ENCODE measurements around the gene LIPT2.

Gene LIPT2

DNA sequence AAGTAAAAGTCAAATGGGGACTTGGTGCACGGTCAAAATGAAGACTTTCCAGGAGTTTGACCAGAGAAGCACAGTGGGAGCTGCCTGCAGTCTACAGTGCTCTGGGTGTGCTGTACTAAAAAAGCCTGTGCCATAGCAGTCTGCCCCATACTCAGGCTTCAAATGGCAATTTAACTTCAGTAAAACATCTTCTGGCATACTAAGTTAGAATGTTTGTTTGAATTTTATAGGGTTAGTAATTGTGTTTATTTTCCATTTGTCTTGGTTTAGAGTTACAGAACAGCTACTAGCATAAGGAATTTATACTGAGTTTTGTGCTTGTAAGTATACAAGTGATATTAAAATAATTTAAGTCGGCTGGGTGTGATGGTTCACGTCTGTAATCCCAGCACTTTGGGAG lies 29.3 kb upstream of the LIPT2 start:
- H3K27ac ChIP-seq (ENCODE audit: extremely low read depth, low read depth, low read length), result no peak overlapping the region
- ChIA-PET POLR2A (interaction anchor here (0.6 kb wide), 1 partner anchor 508 kb away, joined by 3 read pairs; no protein-coding TSS in a partner anchor), CTCF (interaction anchor here (0.9 kb wide), 1 partner anchor 9 kb away, joined by 4 read pairs; no protein-coding TSS in a partner anchor)

GRCh38 chr11:74521666-74522252 lies 28.2 kb upstream of the LIPT2 start:
- Histone ChIP-seq H3K4me3 (ENCODE audit: low read depth, low read length) (no peak overlapping the region), H3K9me3 (ENCODE audit: control insufficient read depth, insufficient read depth, low read depth, low read length) (no peaks in the 10 kb centered on the region), H3K27ac (ENCODE audit: extremely low read depth, low read depth, low read length) (no peak overlapping the region), H3K4me1 (ENCODE audit: control insufficient read depth, insufficient read depth, low read length) (0 out of 2 replicates have a peak, but pooled peaks cover 2% of the 10 kb centered on the region), H3K36me3 (ENCODE audit: control insufficient read depth in 2 of 2, insufficient read depth in 1 of 2, low read length in 2 of 2) (no peaks in the 10 kb centered on the region)
- ChIA-PET CTCF (interaction anchor here (0.6 kb wide), 1 partner anchor 17 kb away, joined by 3 read pairs; no protein-coding TSS in a partner anchor), POLR2A (no interaction called here)
- TF ChIP-seq ZNF366 (tag by site-specific recombination; conservative IDR thresholded peaks at IDR 0.05) (peak; percentile 78), ZBTB17 (tag by site-specific recombination; IDR thresholded peaks at IDR 0.05) (peak; percentile 89), ZNF768 (tag by site-specific recombination; IDR thresholded peaks at IDR 0.05) (no peak)

More for the DNA sequence above, 29.3 kb upstream of the LIPT2 start:
- H3K36me3 ChIP-seq (ENCODE audit: control insufficient read depth in 2 of 2, insufficient read depth in 1 of 2, low read length in 2 of 2), result no peaks in the 10 kb centered on the region
- no peaks in the 10 kb centered on the region for H3K9me3 ChIP-seq (ENCODE audit: control insufficient read depth, insufficient read depth, low read depth, low read length)
- 0 out of 2 replicates have a peak, but pooled peaks cover 2% of the 10 kb centered on the region for H3K4me1 ChIP-seq (ENCODE audit: control insufficient read depth, insufficient read depth, low read length)
- no peak for TF ChIP-seq ZNF202 (tag by site-specific recombination; IDR thresholded peaks at IDR 0.05; ENCODE audit: borderline replicate concordance)
- peak; percentile 49; the same call in 1 of the 2 replicates for TF ChIP-seq PRDM6 (tag by site-specific recombination; IDR thresholded peaks at IDR 0.05)
- no peak overlapping the region for H3K4me3 ChIP-seq (ENCODE audit: low read depth, low read length)

DNA sequence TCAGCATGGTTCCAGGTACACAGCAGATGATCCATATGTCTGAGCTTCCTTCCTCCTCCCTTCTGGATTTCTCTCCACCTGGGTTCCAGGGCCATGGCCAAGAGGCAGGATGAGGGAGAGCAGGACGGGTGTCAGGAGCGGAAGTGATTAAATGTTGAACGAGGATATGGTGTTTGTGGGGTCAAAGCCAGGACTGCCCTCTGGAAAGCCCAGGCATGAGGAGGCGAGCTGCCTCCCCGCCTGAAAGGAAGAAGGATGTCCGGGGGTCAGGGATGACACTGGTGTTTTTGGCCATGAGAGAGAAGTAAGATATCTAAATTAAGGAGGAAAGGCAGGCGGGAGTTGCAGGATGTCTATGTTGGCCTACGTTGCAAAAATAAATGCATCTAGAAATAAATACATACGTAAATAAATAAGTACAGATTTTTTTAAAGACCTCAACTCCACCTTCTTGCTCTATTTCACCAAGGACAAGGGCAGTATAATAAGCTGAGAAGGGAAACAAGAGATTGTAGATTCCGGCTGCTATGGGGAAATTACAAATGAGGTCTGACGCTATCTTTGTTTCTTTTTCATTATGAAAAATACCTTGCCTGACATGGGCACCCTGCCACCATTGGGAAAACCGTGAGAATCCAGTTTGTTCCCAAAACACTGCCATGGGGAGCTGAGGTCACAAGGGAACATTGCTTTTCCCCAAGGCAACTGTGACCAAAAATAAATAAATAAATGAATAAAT lies 27.6 kb upstream of the LIPT2 start:
- Histone ChIP-seq H3K9me3 (ENCODE audit: control insufficient read depth, insufficient read depth, low read depth, low read length) (no peaks in the 10 kb centered on the region), H3K4me1 (ENCODE audit: control insufficient read depth, insufficient read depth, low read length) (0 out of 2 replicates have a peak, but pooled peaks cover 2% of the 10 kb centered on the region), H3K36me3 (ENCODE audit: control insufficient read depth in 2 of 2, insufficient read depth in 1 of 2, low read length in 2 of 2) (no peaks in the 10 kb centered on the region), H3K4me3 (ENCODE audit: low read depth, low read length) (no peak overlapping the region), H3K27ac (ENCODE audit: extremely low read depth, low read depth, low read length) (no peak overlapping the region)
- TF ChIP-seq ZNF121 (tag by site-specific recombination; IDR thresholded peaks at IDR 0.05), result no peak
- no peak for TF ChIP-seq ZNF776 (tag by site-specific recombination; IDR thresholded peaks at IDR 0.05; ENCODE audit: borderline replicate concordance)
- CTCF ChIA-PET, result no interaction called here
- POLR2A ChIA-PET, result no interaction called here

DNA sequence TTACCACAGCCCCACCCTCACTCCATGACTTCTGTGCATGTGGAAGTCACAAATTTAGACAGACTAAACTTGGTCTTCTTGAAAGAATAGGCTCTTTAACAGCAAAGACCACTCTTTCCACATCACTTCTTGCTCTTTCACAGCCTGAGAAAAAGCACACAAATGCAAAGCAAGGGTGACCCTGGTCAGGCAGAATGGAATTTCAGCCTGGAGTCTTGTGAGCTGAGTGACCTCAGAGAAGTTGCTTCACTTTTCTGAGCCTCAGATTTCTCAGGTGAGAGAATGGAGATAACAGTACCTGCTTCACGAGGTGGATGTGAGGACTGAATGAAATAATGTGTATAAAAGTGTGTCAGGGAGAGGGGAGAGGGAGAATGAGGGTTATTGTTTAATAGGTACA lies 26.8 kb upstream of the LIPT2 start:
- ChIA-PET CTCF (no interaction called here), POLR2A (no interaction called here)
- H3K4me3 ChIP-seq (ENCODE audit: low read depth, low read length), result no peak overlapping the region
- H3K9me3 ChIP-seq (ENCODE audit: control insufficient read depth, insufficient read depth, low read depth, low read length), result no peaks in the 10 kb centered on the region
- H3K4me1 ChIP-seq (ENCODE audit: control insufficient read depth, insufficient read depth, low read length), result 0 out of 2 replicates have a peak, but pooled peaks cover 2% of the 10 kb centered on the region
- H3K36me3 ChIP-seq (ENCODE audit: control insufficient read depth in 2 of 2, insufficient read depth in 1 of 2, low read length in 2 of 2), result no peaks in the 10 kb centered on the region
- H3K27ac ChIP-seq (ENCODE audit: extremely low read depth, low read depth, low read length), result no peak overlapping the region
- TF ChIP-seq ZBTB48 (tag by site-specific recombination; IDR thresholded peaks at IDR 0.05) (no peak), TCF7L2 (IDR thresholded peaks at IDR 0.05; ENCODE audit: borderline replicate concordance, low read depth, low read length) (no peak), MEIS1 (CRISPR knock-in tag; IDR thresholded peaks at IDR 0.05; ENCODE audit: borderline replicate concordance) (no peak), ZNF555 (tag by site-specific recombination; conservative IDR thresholded peaks at IDR 0.05) (no peak), ZNF19 (tag by site-specific recombination; IDR thresholded peaks at IDR 0.05; ENCODE audit: low read depth) (no peak), ZNF239 (tag by site-specific recombination; IDR thresholded peaks at IDR 0.05) (no peak), ZNF423 (tag by site-specific recombination; IDR thresholded peaks at IDR 0.05) (no peak), ZNF16 (tag by site-specific recombination; IDR thresholded peaks at IDR 0.05; ENCODE audit: low read depth) (no peak), KLF16 (tag by site-specific recombination; IDR thresholded peaks at IDR 0.05) (no peak), ZNF830 (tag by site-specific recombination; IDR thresholded peaks at IDR 0.05; ENCODE audit: low read depth) (no peak)
- TF ChIP-seq, protein P1, sequence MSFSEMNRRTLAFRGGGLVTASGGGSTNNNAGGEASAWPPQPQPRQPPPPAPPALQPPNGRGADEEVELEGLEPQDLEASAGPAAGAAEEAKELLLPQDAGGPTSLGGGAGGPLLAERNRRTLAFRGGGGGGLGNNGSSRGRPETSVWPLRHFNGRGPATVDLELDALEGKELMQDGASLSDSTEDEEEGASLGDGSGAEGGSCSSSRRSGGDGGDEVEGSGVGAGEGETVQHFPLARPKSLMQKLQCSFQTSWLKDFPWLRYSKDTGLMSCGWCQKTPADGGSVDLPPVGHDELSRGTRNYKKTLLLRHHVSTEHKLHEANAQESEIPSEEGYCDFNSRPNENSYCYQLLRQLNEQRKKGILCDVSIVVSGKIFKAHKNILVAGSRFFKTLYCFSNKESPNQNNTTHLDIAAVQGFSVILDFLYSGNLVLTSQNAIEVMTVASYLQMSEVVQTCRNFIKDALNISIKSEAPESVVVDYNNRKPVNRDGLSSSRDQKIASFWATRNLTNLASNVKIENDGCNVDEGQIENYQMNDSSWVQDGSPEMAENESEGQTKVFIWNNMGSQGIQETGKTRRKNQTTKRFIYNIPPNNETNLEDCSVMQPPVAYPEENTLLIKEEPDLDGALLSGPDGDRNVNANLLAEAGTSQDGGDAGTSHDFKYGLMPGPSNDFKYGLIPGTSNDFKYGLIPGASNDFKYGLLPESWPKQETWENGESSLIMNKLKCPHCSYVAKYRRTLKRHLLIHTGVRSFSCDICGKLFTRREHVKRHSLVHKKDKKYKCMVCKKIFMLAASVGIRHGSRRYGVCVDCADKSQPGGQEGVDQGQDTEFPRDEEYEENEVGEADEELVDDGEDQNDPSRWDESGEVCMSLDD (tag by site-specific recombination; IDR thresholded peaks at IDR 0.05), result no peak

Data from HEK293 (cell line).